HG03460 (cell line): ENCODE results near the gene MYMX.
"Not testable (repeated sequence)": the region's sequence is repeated elsewhere in the genome, so short reads cannot be mapped to it uniquely, and the experiment has no call there.

Experiments
- ATAC-seq: cut with Tn5 transposase; IDR thresholded peaks from one replicate; pipeline ENCODE4 v1.9.1; 2021; ENCODE audit not compliant: unreplicated experiment

MYMX gene

GRCh38 chr6:44230034-44230675 is 13.4 kb downstream of the MYMX start:
- no peak for ATAC-seq

DNA sequence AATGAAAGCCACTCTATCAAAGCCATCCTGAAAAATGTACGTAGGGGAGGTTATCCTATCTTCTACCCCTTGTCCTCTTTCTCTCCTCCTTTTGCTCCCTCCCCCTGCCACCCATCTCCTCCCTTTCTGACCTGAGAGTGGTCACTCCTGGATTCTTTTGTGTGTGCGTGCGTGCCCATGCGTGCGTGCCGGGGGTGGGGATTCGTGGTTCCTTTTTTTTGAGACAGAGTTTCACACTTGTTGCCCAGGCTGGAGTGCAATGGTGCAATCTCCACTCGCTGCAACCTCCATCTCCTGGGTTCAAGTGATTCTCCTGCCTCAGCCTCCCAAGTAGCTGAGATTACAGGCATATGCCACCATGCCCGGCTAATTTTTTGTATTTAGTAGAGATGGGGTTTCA is 14.7 kb downstream of the MYMX start:
- ATAC-seq: not testable (repeated sequence)

GRCh38 chr6:44232676-44233566 is 16.2 kb downstream of the MYMX start:
- no peak for ATAC-seq

GRCh38 chr6:44233567-44234100 is 16.9 kb downstream of the MYMX start:
- no peak for ATAC-seq

DNA sequence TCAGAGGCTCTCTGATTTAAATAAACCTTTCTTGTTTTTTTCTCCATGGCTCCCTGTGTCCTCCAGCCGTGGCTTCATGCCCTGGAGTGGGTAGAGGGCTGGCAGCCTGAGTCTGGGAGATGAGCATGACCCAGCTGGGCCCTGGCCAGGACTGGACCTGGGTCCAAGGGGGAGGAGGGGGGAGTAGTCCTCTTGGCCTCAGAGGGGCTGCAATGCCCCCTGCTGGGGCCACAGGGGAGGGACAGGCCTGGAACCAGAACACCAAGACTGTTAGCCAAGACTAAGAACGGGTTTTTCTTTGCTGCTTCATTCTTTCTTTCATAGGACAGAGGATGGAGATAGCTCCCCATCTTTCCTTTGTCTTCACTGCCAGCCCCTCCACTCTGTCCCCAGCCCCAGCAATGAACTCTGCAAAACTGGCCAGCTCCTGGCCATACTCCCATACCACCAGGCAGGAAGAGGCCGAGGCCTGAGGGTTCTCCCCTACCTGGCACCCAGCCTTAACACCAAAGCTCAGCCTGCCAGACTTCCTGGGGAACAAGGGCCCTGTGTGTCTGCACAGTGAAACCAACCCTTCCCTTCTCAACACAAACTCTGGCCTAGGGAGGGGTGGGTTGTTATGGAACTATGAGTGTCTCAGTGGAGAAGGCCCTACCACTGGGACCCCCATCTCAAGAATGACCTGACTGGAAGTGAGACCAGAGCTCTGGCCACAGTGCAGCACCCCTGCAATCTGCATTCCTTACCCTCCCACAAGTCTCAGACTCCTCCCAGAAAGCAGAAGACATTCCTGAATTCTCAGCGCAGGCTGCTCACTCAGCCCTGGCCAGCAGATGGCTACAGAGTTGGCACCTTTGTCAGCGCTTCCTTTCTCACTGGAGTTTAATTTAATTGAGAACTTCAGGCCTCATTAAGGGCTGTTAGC is 17.6 kb downstream of the MYMX start:
- ATAC-seq: no peak

DNA sequence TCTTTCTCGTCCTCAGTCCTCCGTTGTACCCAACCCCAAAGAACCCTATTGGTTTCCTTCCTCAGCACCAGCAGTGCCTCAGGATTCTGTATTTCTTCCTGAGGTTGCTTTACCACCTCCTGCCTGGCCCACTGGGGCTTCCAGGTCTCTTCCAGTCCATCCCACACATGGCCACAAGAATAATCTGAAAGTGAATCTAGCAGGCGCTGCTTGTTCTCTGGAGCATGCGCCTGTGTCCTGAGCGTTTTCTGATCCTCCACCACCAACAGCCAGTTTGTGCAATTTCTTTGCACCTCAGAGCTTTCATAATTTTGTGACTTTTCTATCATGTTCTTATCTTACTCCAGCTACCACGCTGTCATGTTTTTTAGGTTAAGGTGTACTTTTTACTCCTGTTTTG is 18.5 kb downstream of the MYMX start:
- ATAC-seq: no peak

- no peak for ATAC-seq
Measured at GRCh38 chr6:44235891-44236516, 19.3 kb downstream of the MYMX start.

DNA sequence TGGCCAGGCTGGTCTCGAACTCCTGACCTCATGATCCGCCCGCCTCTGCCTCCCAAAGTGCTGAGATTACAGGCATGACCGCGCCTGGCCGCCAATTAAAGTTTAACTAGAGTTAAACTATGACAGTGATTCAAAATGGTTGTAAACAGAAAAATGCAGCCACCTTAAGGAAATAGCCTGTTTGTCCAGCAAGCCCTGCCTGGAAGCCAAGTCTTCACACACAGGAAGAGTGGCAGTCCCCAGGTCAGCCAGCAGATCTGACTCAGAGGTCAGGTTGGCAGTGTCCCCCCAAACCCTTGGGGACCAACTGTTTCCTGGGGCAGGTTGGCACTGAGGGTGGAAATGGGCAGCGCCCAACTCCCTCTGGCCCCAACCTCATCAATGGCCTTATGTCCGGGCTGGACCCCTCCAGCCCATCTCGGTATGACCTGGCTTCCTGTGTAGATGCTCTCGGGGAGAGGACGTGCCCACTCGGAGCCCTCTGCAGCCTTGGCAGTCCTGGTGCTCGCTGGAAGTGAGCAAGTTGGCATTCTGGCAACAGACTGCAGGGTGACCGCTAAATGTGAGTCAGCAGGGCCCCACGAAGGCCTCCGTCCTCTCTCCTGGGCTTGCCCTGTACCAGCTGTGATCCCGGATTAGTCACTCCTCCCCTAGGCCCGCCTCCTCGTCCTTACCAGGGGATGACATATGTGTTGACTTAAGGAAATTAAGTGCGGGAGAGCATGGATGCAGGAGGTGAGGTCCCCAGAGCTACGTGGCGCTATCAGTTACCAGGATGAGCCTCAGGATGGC is 20.5 kb downstream of the MYMX start:
- ATAC-seq: peak; percentile 66

DNA sequence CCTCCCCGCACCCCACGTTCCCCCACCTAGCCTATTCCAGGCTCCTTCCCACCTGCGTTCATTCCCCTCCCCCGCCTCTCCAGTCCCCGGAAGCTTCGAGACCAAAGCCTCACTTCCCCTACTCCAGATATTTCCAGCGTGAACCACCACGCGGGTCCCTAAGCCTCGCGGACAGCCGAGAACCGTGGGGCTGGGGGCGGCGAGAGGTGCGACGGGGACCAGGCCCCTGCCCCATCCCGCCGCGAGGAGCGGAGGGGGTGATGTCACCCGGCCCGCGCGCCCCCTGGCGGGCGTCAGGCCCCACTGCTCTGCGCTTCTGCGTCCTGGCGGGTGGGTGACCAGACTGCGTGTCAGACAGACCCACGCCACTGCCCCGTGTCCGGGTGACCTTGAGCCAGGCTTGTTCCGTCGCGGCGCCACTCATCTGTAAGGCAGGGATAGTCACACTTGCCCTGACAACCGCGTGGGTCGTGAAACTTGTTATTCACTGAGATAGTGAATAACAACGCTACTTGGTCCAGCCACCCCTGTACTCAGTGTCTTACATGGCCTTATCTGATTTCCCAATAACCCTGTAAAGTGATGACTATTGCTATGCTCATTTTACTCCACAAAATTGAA is 21.2 kb downstream of the MYMX start:
- peak; percentile 85 for ATAC-seq

DNA sequence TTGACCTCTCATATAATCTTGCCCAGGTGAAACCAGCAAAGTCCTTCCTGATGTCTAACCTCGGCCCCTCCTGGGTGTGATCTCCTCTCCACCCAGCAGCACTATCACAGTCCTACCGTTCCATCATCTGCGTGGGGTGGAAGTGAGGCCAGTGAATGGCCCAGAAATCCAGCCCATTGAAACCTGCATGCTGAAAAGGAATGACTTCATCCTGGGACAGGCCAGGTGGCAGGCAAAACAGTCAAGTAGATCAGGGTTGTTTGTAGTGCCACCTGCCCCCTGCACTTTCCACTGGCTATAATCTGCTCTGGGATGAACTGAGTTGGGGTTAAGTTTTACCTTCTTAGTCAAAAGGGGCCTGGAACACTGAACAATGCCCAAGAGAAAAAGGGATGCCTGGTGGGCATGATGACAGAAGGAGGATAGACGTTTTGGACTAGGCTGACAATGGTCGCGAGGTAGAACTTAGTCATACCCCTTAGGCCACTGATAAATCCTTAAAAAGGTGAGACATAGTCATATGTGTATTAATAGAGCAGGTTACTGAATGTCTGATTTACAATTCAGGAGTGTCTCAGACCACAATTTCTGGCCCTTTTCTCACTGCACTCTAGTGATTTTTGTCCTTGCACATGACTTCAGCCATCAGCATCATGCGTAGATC is 22.1 kb downstream of the MYMX start:
- no peak for ATAC-seq

DNA sequence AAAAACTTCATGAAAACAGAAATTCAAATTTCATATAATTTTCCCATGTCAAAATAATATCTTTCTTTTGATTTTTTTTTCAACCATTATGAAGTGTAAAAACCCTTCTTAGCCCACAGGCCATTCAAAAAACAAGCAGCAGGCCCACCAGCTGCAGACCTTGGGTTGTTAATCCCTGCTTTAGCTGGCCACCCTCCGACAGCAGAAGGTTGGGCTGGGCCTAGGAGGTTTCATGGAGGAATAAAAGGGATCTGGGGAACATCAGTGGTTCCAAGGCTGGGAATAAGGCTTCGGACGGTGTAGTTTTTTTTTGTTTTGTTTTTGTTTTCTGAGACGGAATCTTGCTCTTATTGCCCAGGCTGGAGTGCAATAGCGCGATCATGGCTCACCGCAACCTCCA is 26.6 kb downstream of the MYMX start:
- no peak for ATAC-seq

DNA sequence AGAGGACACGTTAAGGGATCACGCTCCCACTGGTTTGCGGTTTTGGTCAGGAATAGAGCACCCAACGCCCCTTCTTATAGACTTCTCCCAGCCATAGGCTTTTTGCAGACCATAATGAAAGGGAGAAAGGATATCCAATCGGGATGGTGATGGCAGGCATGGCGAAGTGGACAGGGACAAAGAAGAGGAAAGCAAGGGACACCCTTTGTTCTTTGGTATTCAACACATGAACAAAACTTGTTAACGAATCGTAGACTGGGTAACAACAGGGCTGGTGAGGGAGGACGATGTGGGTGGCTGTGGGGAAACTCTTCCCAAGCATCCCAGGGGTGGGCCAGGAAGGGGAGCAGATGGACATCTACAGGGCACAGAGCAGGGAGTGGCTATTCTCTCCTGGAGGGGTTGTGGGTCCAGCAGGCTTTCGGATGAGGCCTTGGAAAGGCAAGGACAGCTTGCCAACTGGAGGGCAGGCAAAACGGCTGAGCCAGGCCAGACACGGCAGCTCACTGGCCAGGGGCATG is 28.7 kb downstream of the MYMX start:
- ATAC-seq: no peak

- peak; percentile 47 for ATAC-seq
Measured at GRCh38 chr6:44245912-44246662, 29.4 kb downstream of the MYMX start.

DNA sequence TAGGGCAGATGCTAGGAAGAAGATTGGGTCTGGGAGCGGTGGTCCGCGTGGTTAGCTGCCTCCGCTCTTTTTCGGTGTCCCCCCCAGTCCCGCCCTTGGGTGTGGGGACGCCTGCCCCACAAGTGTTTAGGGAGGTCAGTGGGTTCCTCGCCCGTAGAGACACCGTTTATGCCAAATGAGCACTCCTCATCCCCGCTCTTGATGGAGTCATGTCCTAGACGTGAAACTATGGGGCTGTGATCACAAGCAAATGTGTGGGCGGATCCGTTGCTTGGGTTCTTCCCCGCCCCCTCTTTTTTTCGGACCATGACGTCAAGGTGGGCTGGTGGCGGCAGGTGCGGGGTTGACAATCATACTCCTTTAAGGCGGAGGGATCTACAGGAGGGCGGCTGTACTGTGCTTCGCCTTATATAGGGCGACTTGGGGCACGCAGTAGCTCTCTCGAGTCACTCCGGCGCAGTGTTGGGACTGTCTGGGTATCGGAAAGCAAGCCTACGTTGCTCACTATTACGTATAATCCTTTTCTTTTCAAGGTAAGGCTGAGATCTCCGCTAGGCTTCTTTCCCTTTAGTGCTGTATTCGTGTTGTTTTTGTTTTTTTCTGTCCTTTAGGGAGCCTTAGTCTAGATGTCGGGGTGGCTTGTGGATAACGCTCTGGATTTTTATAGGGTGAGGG is 30.1 kb downstream of the MYMX start, which contains the start of gene HSP90AB1:
HSP90AB1 (plus strand) TSS at position 439 of the 675 bp plus-strand sequence. CDS start 1,529 bp downstream, outside the sequence.
- ATAC-seq: peak; percentile 62

DNA sequence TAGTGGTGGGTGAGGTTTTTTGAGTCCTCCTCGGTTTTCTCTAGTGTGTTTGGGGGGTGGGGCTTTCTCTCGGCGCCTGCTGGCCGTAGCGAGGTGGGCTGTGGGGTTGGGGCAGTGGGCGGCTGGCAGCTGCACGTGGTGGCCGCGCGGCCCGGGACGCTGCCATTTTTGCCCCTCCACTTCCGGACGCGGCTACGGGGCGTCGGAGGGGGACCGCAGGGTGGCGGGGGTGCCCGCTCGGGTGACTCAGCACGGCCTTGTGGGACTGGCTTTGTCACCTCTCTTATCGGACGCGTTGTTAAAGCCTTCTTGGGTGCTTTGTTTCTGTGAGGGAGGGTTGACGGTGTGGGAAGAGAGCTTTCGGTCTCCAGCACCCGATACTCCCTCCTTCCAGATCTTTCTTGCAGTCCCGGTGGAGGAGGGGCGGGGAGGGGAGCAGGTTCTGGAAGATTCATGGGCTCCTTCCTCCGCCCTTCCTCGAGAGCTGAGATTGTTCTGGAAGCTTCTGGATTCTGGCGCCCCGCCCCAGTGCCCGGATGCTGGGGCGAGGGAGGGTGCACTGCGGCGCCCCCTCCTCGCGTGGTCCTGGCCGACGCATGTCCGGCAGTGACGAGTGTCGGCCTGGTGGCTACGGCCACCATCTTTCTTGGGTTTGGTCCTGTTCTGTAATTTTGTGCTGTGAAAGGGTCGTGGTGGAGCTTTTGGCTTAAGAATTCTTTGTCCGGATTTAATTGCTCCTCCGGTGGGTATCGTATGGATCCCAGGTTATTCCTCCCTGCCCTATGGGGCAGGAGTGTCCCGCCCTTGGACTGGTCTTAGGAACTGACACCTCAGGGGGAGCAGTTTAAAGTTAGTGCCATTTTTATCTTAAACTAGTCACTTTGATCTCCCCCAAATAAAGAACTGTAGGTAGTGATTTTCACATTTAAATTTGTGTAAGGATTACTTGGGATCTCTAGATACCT is 30.9 kb downstream of the MYMX start:
- ATAC-seq: peak; percentile 32

DNA sequence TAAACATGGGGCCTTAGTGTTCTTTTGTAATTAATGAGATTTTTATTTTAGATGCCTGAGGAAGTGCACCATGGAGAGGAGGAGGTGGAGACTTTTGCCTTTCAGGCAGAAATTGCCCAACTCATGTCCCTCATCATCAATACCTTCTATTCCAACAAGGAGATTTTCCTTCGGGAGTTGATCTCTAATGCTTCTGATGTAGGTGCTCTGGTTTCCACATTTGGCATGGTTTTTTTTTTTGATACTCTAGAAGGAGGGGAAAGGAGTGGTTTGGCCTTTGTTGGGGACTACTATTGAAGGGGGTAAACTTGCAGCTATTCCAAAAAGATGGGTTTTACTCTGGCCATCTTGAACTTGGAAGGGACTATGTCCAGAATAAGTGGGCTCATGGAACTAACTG is 31.9 kb downstream of the MYMX start:
- no peak for ATAC-seq
